Liver (tissue), 9 donors: ENCODE results near the gene PTHLH. TPM values are rescaled to one million over a fixed set of nuclear protein-coding genes. Genes with fewer than 3 reads are reported as not detected.

Experiments used
- DNase-seq: peaks from one replicate; pipeline ENCODE4 v3.0.0-alpha.2; 2017; ENCODE audit warnings: low spot score
- H3K27ac ChIP-seq, 2 donors: one replicate each; pipeline ENCODE4 v1.7.0; 2013; ENCODE audit warnings: inconsistent platforms in 2 of 2, low read length in 2 of 2, control low read depth in 1 of 2, low read depth in 1 of 2, mild to moderate bottlenecking in 1 of 2
- H3K27me3 ChIP-seq, 4 donors: one replicate each; pipeline versions ENCODE4 v1.6.1 to v1.7.0; 2013; ENCODE audit warnings: low read length in 3 of 4, inconsistent platforms in 1 of 4, mild to moderate bottlenecking in 1 of 4, moderate library complexity in 1 of 4; ENCODE audit not compliant: control insufficient read depth in 4 of 4, insufficient read depth in 4 of 4
- H3K36me3 ChIP-seq, 4 donors: one replicate each; pipeline versions ENCODE4 v1.6.1 to v1.7.0; 2013; ENCODE audit warnings: low read length in 3 of 4, mild to moderate bottlenecking in 3 of 4, low read depth in 1 of 4, moderate library complexity in 1 of 4; ENCODE audit not compliant: control insufficient read depth in 4 of 4, insufficient read depth in 3 of 4
- H3K4me1 ChIP-seq, 4 donors: one replicate each; pipeline versions ENCODE4 v1.6.1 to v1.7.0; 2013; ENCODE audit warnings: low read length in 3 of 4, mild to moderate bottlenecking in 3 of 4, moderate library complexity in 1 of 4; ENCODE audit not compliant: control insufficient read depth in 4 of 4, insufficient read depth in 4 of 4
- H3K4me3 ChIP-seq, 3 donors: one replicate each; pipeline versions ENCODE4 v1.6.1 to v1.7.0; 2013; ENCODE audit warnings: low read length in 3 of 3, control low read depth in 1 of 3, low read depth in 1 of 3, mild to moderate bottlenecking in 1 of 3
- H3K9ac ChIP-seq, 2 donors: one replicate each; pipeline ENCODE4 v1.7.0; 2013; ENCODE audit warnings: low read length in 2 of 2, mild to moderate bottlenecking in 2 of 2, moderate library complexity in 2 of 2, control low read depth in 1 of 2, low read depth in 1 of 2
- H3K9me3 ChIP-seq, 4 donors: one replicate each; pipeline versions ENCODE4 v1.6.1 to v1.7.0; 2013; ENCODE audit warnings: low read length in 3 of 4; ENCODE audit not compliant: control insufficient read depth in 4 of 4
- ATF3 ChIP-seq: IDR thresholded peaks from 2 replicates; pipeline ENCODE4 v1.6.1; 2016; ENCODE audit warnings: antibody characterized with exemption
- CTCF ChIP-seq: fragments of 150-350 bp; IDR thresholded peaks from 2 replicates; pipeline ENCODE4 v1.5.1; 2017; ENCODE audit warnings: improper control_type of control experiment, low read depth, low read length; ENCODE audit not compliant: missing input control
- EGR1 ChIP-seq, 2 donors: IDR thresholded peaks; 2 replicates each; pipeline ENCODE4 v1.6.1; 2016 to 2018; ENCODE audit warnings: antibody characterized with exemption in 2 of 2, low read depth in 2 of 2
- FOXA1 ChIP-seq: IDR thresholded peaks from 2 replicates; pipeline ENCODE4 v1.6.1; 2016; ENCODE audit warnings: antibody characterized with exemption
- FOXA2 ChIP-seq: IDR thresholded peaks from 2 replicates; pipeline ENCODE4 v1.6.1; 2016; ENCODE audit warnings: antibody characterized with exemption
- GABPA ChIP-seq, 2 donors: IDR thresholded peaks in 1 of 2; conservative IDR thresholded peaks in 1 of 2; 2 replicates each; pipeline ENCODE4 v1.6.1; 2016; ENCODE audit warnings: antibody characterized with exemption in 2 of 2, mild to moderate bottlenecking in 1 of 2, moderate library complexity in 1 of 2
- HNF4A ChIP-seq, 2 donors: conservative IDR thresholded peaks; 2 replicates each; pipeline ENCODE4 v1.6.1; 2016; ENCODE audit warnings: antibody characterized with exemption in 2 of 2, mild to moderate bottlenecking in 2 of 2
- HNF4G ChIP-seq: IDR thresholded peaks from 2 replicates; pipeline ENCODE4 v1.6.1; 2016; ENCODE audit warnings: antibody characterized with exemption
- JUND ChIP-seq, 2 donors: IDR thresholded peaks; 2 replicates each; pipeline ENCODE4 v1.6.1; 2016; ENCODE audit warnings: antibody characterized with exemption in 2 of 2
- MAX ChIP-seq: IDR thresholded peaks from 2 replicates; pipeline ENCODE4 v1.6.1; 2016; ENCODE audit warnings: antibody characterized with exemption
- NR2F2 ChIP-seq: IDR thresholded peaks from 2 replicates; pipeline ENCODE4 v1.6.1; 2016; ENCODE audit warnings: antibody characterized with exemption
- RAD21 ChIP-seq, 2 donors: IDR thresholded peaks; 2 replicates each; pipeline ENCODE4 v1.6.1; 2016; ENCODE audit warnings: antibody characterized with exemption in 2 of 2, mild to moderate bottlenecking in 2 of 2
- REST ChIP-seq: IDR thresholded peaks from 2 replicates; pipeline ENCODE4 v1.6.1; 2016; ENCODE audit warnings: antibody characterized with exemption, mild to moderate bottlenecking
- RXRA ChIP-seq, 2 donors: IDR thresholded peaks; 2 replicates each; pipeline ENCODE4 v1.6.1; 2017 to 2018; ENCODE audit warnings: antibody characterized with exemption in 2 of 2, mild to moderate bottlenecking in 1 of 2
- SP1 ChIP-seq: IDR thresholded peaks from 2 replicates; pipeline ENCODE4 v1.6.1; 2018; ENCODE audit warnings: antibody characterized with exemption, mild to moderate bottlenecking
- TAF1 ChIP-seq: conservative IDR thresholded peaks from 2 replicates; pipeline ENCODE4 v1.6.1; 2016; ENCODE audit warnings: antibody characterized with exemption, mild to moderate bottlenecking
- YY1 ChIP-seq: IDR thresholded peaks from 2 replicates; pipeline ENCODE4 v1.6.1; 2016; ENCODE audit warnings: antibody characterized with exemption, mild to moderate bottlenecking
- ZBTB33 ChIP-seq: IDR thresholded peaks from 2 replicates; pipeline ENCODE4 v1.6.1; 2016; ENCODE audit warnings: antibody characterized with exemption
- WGBS: extraction: QIAGEN DNeasy Blood & Tissue Kit; methylation state at CpG from one replicate; pipeline ENCODE4 v1.1.7; 2013; 5-methylcytosine and 5-hydroxymethylcytosine counted together
- polyA plus RNA-seq, 2 donors: library from polyadenylated mRNA; stranded (reverse) in 1 of 2; unstranded in 1 of 2; fragments of 200-250 nt in 1 of 2; fragments of >200 nt in 1 of 2; fragmentation: Nextera tagmentation in 1 of 2; extraction: Ambion mirVana in 1 of 2; gene quantifications; one replicate each; pipeline versions ENCODE4 v1.2.1 to v1.2.3, GENCODE V29; 2013 to 2015
- total RNA-seq, 2 donors: library from RNA; depleted of rRNA; stranded (reverse); fragments of >200 nt; gene quantifications; one replicate each; pipeline ENCODE4 v1.2.3, GENCODE V29; 2014
- donor health status: healthy.
- donor health status: healthy.
- donor health status: healthy.
- donor health status: healthy.
- donor health status: healthy.

Gene PTHLH
- total and polyA plus RNA-seq, 4 donors = not detected

- no peak for DNase-seq
- H3K9ac ChIP-seq = no peak overlapping the region
- no peaks in the 10 kb centered on the region for H3K36me3 ChIP-seq
- no peaks in the 10 kb centered on the region for H3K4me1 ChIP-seq
- H3K9me3 ChIP-seq = no peaks in the 10 kb centered on the region
- no peak overlapping the region for H3K4me3 ChIP-seq
- TF ChIP-seq HNF4G (no peak), RXRA (IDR thresholded peaks at IDR 0.05) (no peak), ATF3 (no peak), FOXA1 (no peak), FOXA2 (no peak), REST (no peak), EGR1 (IDR thresholded peaks at IDR 0.05; ENCODE audit: low read depth in 2 of 2) (no peak), MAX (no peak), NR2F2 (no peak), SP1 (no peak)
- 89% methylated on average over 1 of the region's 1 CpG for WGBS
- H3K27ac ChIP-seq = no peak overlapping the region
- H3K27me3 ChIP-seq = no peaks in the 10 kb centered on the region
Measured at GRCh38 chr12:27931390-27931789, 41.1 kb downstream of the PTHLH start.

- Histone ChIP-seq H3K9me3 (no peaks in the 10 kb centered on the region), H3K4me3 (no peak overlapping the region), H3K9ac (no peak overlapping the region), H3K4me1 (peaks cover 0 to 9% (median 8%) of the 10 kb centered on the region in 4 donors), H3K27me3 (no peaks in the 10 kb centered on the region), H3K27ac (no peak overlapping the region), H3K36me3 (no peaks in the 10 kb centered on the region)
- 60% methylated on average over 2 of the region's 2 CpGs for WGBS
- DNase-seq = no peak
- TF ChIP-seq RXRA (IDR thresholded peaks at IDR 0.05) (no peak), SP1 (no peak), YY1 (no peak), JUND (IDR thresholded peaks at IDR 0.05) (no peak), ATF3 (no peak), GABPA (IDR thresholded peaks at IDR 0.05 in 1 of 2, conservative IDR thresholded peaks at IDR 0.05 in 1 of 2) (no peak), EGR1 (IDR thresholded peaks at IDR 0.05; ENCODE audit: low read depth in 2 of 2) (no peak)
Measured at GRCh38 chr12:27927347-27927746, 45.2 kb downstream of the PTHLH start.

- DNase-seq = no peak
- no peaks in the 10 kb centered on the region for H3K36me3 ChIP-seq
- 86% methylated on average over 2 of the region's 2 CpGs for WGBS
- H3K4me3 ChIP-seq = no peak overlapping the region
- no peaks in the 10 kb centered on the region for H3K27me3 ChIP-seq
- no peak overlapping the region for H3K9ac ChIP-seq
- peaks cover 0 to 9% (median 8%) of the 10 kb centered on the region in 4 donors for H3K4me1 ChIP-seq
- H3K27ac ChIP-seq = no peak overlapping the region
- H3K9me3 ChIP-seq = no peaks in the 10 kb centered on the region
- no peak for TF ChIP-seq ATF3
- no peak for TF ChIP-seq EGR1 (IDR thresholded peaks at IDR 0.05; ENCODE audit: low read depth in 2 of 2)
- no peak for TF ChIP-seq NR2F2
- TF ChIP-seq RXRA (IDR thresholded peaks at IDR 0.05) = no peak
- no peak for TF ChIP-seq CTCF
- no peak for TF ChIP-seq GABPA (IDR thresholded peaks at IDR 0.05 in 1 of 2, conservative IDR thresholded peaks at IDR 0.05 in 1 of 2)
- no peak for TF ChIP-seq HNF4A (conservative IDR thresholded peaks at IDR 0.05)
- TF ChIP-seq RAD21 (IDR thresholded peaks at IDR 0.05) = no peak
- no peak for TF ChIP-seq ZBTB33
- no peak for TF ChIP-seq FOXA2
- TF ChIP-seq TAF1 = no peak
- no peak for TF ChIP-seq JUND (IDR thresholded peaks at IDR 0.05)
- no peak for TF ChIP-seq FOXA1
- no peak for TF ChIP-seq SP1
Measured at GRCh38 chr12:27924350-27925135, 48.0 kb downstream of the PTHLH start.
